NCI-H2029 treated with DMSO at 0.1 percent for 48 hours (cell line): ENCODE measurements around the gene NUDT16.

ENCODE experiments used
- DNase-seq: peaks from one replicate; lab custom pipeline; 2025; lab: John Stamatoyannopoulos, UW

The NUDT16 gene

DNA sequence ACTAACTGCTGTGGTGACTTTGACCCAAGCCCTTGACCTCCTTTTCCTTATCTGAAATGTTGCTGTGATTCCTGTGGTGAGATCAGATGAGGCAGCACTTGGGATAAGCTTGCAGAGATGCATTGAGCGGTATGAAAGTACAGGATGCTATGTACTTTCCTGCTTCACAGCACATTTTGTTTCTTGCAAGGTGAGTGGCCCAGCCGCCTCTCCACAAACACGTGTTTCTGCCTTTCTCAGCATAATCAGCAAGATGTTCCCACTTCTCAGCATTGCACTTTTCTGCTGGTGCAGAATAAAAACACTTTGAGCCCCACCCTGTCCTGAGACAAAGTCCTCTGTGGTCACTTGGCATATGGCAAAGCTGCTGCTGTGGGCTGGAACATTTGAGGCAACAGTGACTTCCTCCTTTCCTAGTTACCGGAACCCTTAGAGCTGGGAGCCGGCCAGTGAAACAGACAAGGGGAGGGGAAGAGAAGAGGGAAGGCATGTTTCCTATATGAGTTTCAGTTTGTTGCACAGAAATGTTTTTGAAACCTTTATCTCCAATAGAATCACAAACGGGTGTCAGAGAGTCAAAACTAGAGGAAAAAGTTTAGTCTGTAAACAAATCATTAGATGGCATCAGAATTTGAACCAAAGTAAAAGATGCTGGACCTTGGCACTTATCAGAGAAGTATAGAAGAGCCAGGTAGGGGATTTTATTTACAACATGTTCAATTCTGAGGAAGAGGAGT lies 5.0 kb downstream of the NUDT16 start:
- DNase-seq: no peak

- DNase-seq: no peak
Measured at GRCh38 chr3:131387796-131388489, 6.4 kb downstream of the NUDT16 start.

- no peak for DNase-seq
Measured at GRCh38 chr3:131388490-131388799, 6.9 kb downstream of the NUDT16 start.

DNA sequence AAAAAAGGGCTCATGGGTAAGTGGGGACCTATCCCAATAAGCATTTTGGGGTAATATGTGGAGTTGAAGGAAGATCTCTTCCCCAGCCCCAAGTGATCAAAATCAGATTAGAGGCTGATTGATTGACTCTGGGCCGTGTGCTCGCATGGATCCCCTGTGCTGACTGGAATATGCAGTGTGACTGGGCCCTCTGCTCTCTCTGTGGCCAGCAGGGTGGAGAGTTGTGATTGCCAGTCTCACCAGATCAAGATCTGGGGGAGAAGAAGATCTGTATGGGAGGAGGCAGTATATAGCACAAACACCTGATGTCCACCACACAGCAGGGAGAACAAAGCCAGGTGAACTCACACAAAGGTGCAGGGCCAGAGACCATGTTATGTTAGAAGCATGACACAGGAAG lies 8.8 kb downstream of the NUDT16 start:
- no peak for DNase-seq

DNA sequence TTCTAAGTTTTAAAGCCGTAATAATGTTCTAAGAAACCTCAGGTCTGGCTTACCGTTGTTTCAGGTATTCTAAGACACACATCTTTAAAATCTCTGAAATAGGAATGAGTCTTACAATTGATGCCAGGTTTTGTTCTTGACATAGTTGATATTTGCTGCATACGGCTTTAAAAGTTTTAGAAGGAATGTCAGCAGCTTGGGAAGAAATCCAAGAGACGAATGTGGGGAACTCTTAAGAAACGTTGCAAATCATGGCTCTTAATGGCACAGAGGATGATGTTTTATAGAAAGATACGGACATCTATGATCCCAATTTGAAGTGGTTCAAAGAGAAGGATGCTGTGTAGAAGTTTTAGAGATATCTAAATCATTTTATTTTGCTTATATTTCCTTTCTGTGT lies 11.5 kb downstream of the NUDT16 start:
- DNase-seq: no peak

GRCh38 chr3:131393868-131394267 lies 12.3 kb downstream of the NUDT16 start:
- no peak for DNase-seq

DNA sequence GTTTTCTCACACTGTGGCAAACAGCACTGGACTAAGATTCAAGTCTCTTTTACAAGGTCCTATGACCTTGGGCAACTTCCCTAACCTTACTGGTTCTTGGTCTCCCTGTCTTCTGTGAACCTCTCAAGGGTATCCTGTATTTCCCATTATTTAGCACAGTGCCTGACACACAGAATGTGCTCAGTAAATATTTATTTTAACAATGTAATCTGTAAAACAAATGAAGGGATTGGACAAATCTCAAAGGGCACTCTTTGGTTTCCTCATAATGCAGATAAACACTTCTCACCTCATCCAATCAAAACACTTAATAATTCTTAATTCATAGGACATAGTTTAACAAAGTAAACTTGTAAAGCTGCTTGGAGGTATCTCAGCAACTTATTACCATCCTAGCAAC lies 12.8 kb downstream of the NUDT16 start:
- no peak for DNase-seq

GRCh38 chr3:131396170-131396569 lies 14.6 kb downstream of the NUDT16 start:
- DNase-seq: no peak

DNA sequence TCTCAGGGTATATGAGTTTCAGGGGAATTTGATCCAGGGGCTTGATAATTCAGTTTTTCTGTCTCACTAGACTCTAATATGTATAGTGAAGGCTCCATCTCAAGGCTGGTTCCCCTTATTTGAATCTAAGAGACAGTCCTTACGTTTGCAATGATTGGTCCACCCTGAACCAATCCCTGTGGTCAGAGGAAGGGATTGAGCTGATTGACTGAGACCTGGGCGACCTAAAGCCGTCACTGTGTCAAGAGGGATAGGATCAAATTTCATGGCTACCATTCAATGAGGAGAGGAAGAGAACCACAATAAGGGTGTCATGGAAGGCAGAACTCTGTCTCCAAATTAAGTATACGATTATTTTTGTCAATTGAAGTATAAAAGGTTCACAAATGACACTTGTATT lies 16.3 kb downstream of the NUDT16 start:
- no peak for DNase-seq

DNA sequence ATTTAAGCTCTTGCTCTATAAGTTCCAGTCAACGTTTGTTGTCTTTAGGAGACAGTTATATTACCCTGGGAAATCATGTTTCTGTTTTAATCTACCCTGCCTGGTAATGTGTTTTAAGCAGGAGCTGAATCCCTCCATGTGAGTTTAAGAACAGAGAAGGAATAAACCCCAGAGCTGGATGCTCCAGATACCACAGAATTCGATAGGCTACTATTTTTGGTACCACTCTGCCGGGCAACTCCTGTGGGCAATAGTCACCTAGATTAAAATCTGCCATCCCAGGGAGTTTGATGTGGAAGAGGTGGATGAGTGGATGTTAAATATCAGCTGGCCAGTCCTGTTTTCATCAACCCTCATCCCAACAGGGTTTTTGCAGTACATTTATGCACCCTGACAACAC lies 20.4 kb downstream of the NUDT16 start:
- no peak for DNase-seq

- no peak for DNase-seq
Measured at GRCh38 chr3:131402391-131403039, 20.9 kb downstream of the NUDT16 start.

GRCh38 chr3:131403216-131403895 lies 21.8 kb downstream of the NUDT16 start:
- DNase-seq: no peak

GRCh38 chr3:131405411-131405810 lies 23.8 kb downstream of the NUDT16 start:
- DNase-seq: no peak

DNA sequence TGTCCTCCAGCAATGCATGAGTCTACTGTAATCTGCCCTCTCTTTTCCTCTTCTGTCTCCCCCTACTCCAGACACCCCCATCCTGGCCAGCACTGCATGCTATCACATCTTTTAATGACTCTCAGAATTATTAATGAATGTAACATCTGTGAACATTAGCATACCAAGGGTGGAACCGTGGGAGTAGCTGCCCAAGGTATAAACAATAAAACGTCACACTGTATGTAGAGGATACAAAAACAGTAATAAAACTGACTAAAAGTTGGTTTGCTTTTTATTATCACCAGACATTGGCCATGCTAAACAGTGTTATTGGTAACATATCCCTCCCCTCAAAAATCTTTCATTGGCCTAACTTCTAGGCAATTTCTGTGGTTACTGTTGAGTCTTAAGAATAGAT lies 24.7 kb downstream of the NUDT16 start:
- no peak for DNase-seq

- DNase-seq: no peak
Measured at GRCh38 chr3:131417751-131418150, 36.2 kb downstream of the NUDT16 start.

GRCh38 chr3:131421301-131421700 lies 39.7 kb downstream of the NUDT16 start:
- no peak for DNase-seq

DNA sequence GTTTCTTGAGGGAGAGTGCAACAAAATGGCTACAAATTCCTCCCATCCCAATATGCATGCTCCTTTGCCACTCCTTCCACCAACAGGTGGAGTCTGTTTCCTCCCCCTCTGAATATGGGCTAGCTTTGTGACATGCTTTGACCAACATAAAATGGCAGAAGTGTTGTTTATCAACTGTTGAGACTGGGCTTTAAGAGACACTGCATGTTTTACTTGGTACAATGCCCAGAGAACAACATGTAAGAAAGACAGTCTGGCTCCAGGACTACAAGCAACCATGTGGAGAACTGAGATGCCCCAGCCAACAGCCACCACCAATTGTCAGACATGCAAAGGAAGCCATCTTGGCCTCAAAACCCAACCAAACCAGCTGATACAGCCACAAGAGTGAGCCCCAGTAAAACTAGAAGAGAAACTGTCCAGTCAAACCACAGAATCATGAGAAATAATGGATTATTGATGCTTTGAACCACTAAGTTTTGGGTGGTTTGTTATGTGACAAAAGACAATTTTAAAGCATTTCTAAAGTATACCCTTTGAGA lies 40.5 kb downstream of the NUDT16 start:
- DNase-seq: no peak

DNA sequence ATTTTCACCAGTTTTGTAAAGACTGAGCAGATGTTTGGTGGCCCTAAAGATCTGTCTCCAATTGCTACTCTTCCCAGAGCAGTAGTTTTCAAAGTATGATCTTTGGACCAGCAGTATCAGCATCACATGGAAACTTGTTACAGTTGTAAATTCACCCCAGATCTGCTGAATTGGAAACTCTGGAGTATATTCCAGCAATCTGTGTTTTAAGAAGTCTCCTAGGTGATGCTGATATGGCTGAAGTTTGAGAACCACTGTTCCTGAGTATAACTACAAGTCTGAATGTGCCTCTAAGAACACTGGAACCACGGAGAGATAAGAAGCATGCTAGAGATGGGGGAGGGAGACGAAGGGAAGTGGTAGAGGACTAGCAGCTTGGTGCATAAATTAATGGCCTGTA lies 45.7 kb downstream of the NUDT16 start:
- DNase-seq: no peak

DNA sequence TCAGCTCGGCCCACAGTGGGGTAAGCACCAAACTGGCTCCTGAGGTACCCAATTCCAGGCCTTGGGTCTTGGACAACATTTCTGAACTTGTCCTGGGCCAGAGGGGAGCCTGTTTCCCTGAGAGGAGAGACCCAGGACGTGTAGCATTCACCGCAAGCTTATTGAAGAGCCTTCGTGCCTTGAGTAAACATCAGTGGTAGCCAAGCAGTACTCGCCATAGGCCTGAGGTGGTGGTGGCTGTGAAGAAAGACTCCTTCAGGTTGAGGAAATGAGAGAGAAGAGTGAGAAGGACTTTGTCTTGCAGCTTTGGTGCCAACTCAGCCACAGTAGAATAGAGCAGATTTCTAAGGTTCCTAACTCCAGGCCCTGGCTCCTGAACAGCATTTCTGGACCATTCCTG lies 50.2 kb downstream of the NUDT16 start:
- DNase-seq: no peak

DNA sequence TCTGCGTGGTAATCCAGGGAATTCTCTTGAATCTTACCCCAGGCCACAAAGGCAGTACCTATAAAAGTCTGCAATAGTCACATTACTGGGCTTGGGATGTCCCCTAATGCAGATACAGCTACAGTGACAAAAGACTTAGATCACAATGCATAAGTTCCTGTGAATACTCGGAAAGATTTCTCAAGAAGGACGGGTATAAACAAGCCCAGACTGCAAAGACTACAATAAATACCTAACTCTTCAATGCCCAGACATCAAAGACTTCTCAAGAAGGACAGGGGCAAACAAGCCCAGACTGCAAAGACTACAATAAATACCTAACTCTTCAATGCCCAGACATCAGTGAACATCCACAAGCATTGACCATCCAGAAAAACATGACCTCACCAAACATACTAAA lies 50.9 kb downstream of the NUDT16 start:
- no peak for DNase-seq

DNA sequence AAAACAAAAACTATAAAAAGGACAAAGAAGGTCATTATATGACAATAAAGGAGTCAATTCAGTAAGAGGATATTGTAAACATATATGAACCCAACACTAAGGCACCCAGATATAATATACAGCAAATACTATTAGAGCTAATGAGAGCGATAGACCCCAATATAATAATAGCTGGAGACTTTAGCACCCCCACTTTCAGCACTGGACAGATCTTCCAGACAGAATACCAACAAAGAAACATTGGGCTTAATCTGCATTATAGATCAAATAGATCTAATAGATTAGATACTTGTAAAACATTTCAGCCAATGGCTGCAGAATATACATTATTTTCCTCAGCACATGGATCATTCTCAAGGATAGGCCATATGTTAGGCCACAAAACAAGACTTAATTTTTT lies 53.4 kb downstream of the NUDT16 start:
- no peak for DNase-seq
